Mesenchymal stem cell (in vitro differentiated cells and primary cell): Measurements from ENCODE around the gene PALLD.

Experiments used
- DNase-seq: peaks from one replicate; pipeline ENCODE4 v3.0.0-alpha.2; 2013
- H2AFZ ChIP-seq: one replicate; pipeline ENCODE4 v1.6.1; 2013; ENCODE audit warnings: low read depth, mild to moderate bottlenecking, control low read depth, inconsistent platforms, low read length, moderate library complexity
- H2AK5ac ChIP-seq: 2 replicates; pipeline ENCODE4 v1.6.1; 2013; ENCODE audit warnings: low read length, moderate library complexity, mild to moderate bottlenecking, inconsistent platforms; ENCODE audit not compliant: severe bottlenecking
- H2BK120ac ChIP-seq: one replicate; pipeline ENCODE4 v1.6.1; 2013; ENCODE audit warnings: low read depth, mild to moderate bottlenecking, inconsistent platforms, low read length, moderate library complexity
- H2BK12ac ChIP-seq, 2 experiments: one replicate each; pipeline ENCODE4 v1.6.1; 2013; ENCODE audit warnings: inconsistent platforms in 2 of 2, low read length in 2 of 2, mild to moderate bottlenecking in 2 of 2, moderate library complexity in 2 of 2, control low read depth in 1 of 2
- H2BK15ac ChIP-seq: one replicate; pipeline ENCODE4 v1.6.1; 2013; ENCODE audit warnings: mild to moderate bottlenecking, low read depth, inconsistent platforms; ENCODE audit not compliant: poor library complexity, severe bottlenecking
- H2BK5ac ChIP-seq: 2 replicates; pipeline ENCODE4 v1.6.1; 2013; ENCODE audit warnings: low read depth, mild to moderate bottlenecking, low read length, control low read depth, inconsistent platforms; ENCODE audit not compliant: poor library complexity, severe bottlenecking
- H3K14ac ChIP-seq, 2 experiments: one replicate each; pipeline ENCODE4 v1.6.1; 2013; ENCODE audit warnings: inconsistent platforms in 2 of 2, low read length in 2 of 2, control low read depth in 1 of 2, mild to moderate bottlenecking in 1 of 2, moderate library complexity in 1 of 2
- H3K18ac ChIP-seq, 2 experiments: one replicate each; pipeline ENCODE4 v1.6.1; 2013; ENCODE audit warnings: inconsistent platforms in 2 of 2, low read length in 2 of 2, control low read depth in 1 of 2, low read depth in 1 of 2, mild to moderate bottlenecking in 1 of 2
- H3K23ac ChIP-seq, 2 experiments: one replicate each; pipeline ENCODE4 v1.6.1; 2013; ENCODE audit warnings: inconsistent platforms in 2 of 2, low read length in 2 of 2, mild to moderate bottlenecking in 2 of 2, moderate library complexity in 2 of 2, control low read depth in 1 of 2
- H3K27ac ChIP-seq: 2 replicates; pipeline ENCODE4 v1.5.1; 2013; ENCODE audit warnings: mild to moderate bottlenecking, moderate library complexity, low read length, control low read depth, inconsistent platforms; ENCODE audit not compliant: poor library complexity, severe bottlenecking
- H3K27me3 ChIP-seq, 2 experiments: 2 replicates each; pipeline versions ENCODE4 v1.6.1 to v1.7.0; 2013; ENCODE audit warnings: low read length in 2 of 2, mild to moderate bottlenecking in 2 of 2, moderate library complexity in 2 of 2, control low read depth in 1 of 2, inconsistent platforms in 1 of 2; ENCODE audit not compliant: control insufficient read depth in 1 of 2, insufficient read depth in 1 of 2
- H3K36me3 ChIP-seq, 2 experiments: 2 replicates each; pipeline versions ENCODE4 v1.6.1 to v1.7.0; 2013; ENCODE audit warnings: low read length in 2 of 2, control low read depth in 1 of 2, inconsistent platforms in 1 of 2, low read depth in 1 of 2, mild to moderate bottlenecking in 1 of 2; ENCODE audit not compliant: insufficient read depth in 2 of 2, control insufficient read depth in 1 of 2
- H3K4ac ChIP-seq, 2 experiments: one replicate each; pipeline ENCODE4 v1.6.1; 2013; ENCODE audit warnings: inconsistent platforms in 2 of 2, low read length in 2 of 2, mild to moderate bottlenecking in 2 of 2, moderate library complexity in 2 of 2, control low read depth in 1 of 2, low read depth in 1 of 2
- H3K4me1 ChIP-seq: 2 replicates; pipeline ENCODE4 v1.6.1; 2013; ENCODE audit warnings: low read depth, low read length, control low read depth; ENCODE audit not compliant: control insufficient read depth, insufficient read depth
- H3K4me2 ChIP-seq: 2 replicates; pipeline ENCODE4 v1.6.1; 2013; ENCODE audit warnings: low read length, mild to moderate bottlenecking, inconsistent platforms; ENCODE audit not compliant: poor library complexity, severe bottlenecking
- H3K4me3 ChIP-seq, 2 experiments: 2 replicates each; pipeline versions ENCODE4 v1.5.1 to v1.7.0; 2013; ENCODE audit warnings: low read length in 2 of 2, mild to moderate bottlenecking in 2 of 2, control low read depth in 1 of 2, low read depth in 1 of 2; ENCODE audit not compliant: insufficient read depth in 1 of 2
- H3K79me1 ChIP-seq: replicated peaks from 2 replicates; pipeline ENCODE4 v1.6.1; 2013; ENCODE audit warnings: mild to moderate bottlenecking, control low read depth, low read length, inconsistent platforms; ENCODE audit not compliant: poor library complexity, severe bottlenecking
- H3K9ac ChIP-seq: 2 replicates; pipeline ENCODE4 v1.7.0; 2013; ENCODE audit warnings: mild to moderate bottlenecking, low read length, moderate library complexity
- H3K9me3 ChIP-seq: 2 replicates; pipeline ENCODE4 v1.7.0; 2013; ENCODE audit warnings: mild to moderate bottlenecking, low read length; ENCODE audit not compliant: control insufficient read depth
- H4K8ac ChIP-seq: one replicate; pipeline ENCODE4 v1.6.1; 2013; ENCODE audit warnings: inconsistent platforms, mild to moderate bottlenecking, low read length, moderate library complexity
- H4K91ac ChIP-seq: one replicate; pipeline ENCODE4 v1.6.1; 2013; ENCODE audit warnings: mild to moderate bottlenecking, low read length, inconsistent platforms
- WGBS: methylation state at CpG from one replicate; pipeline ENCODE4 v1.1.7; 2013; ENCODE audit warnings: mixed read lengths; 5-methylcytosine and 5-hydroxymethylcytosine counted together

Gene PALLD

GRCh38 chr4:168712316-168712890 lies 215.6 kb downstream of the PALLD start:
- Histone ChIP-seq H3K27me3 (no peaks in the 10 kb centered on the region), H2BK5ac (no peak overlapping the region), H4K91ac (no peak overlapping the region), H3K4me3 (no peak overlapping the region), H2BK120ac (no peak overlapping the region), H2AFZ (no peak overlapping the region), H3K4me1 (no peaks in the 10 kb centered on the region), H3K79me1 (no peaks in the 10 kb centered on the region), H2BK15ac (no peak overlapping the region), H3K27ac (no peak overlapping the region), H3K9ac (no peak overlapping the region), H2AK5ac (no peak overlapping the region), H2BK12ac (no peak overlapping the region), H3K9me3 (no peaks in the 10 kb centered on the region), H3K18ac (no peak overlapping the region), H3K4ac (no peak overlapping the region), H3K36me3 (peaks cover 0 to 7% of the 10 kb centered on the region in 2 experiments), H3K14ac (no peak overlapping the region), H4K8ac (no peak overlapping the region), H3K4me2 (no peak overlapping the region), H3K23ac (no peak overlapping the region)
- DNase-seq = no peak
- 92% methylated on average over 4 of the region's 4 CpGs for WGBS

GRCh38 chr4:168713253-168713652 lies 216.4 kb downstream of the PALLD start:
- Histone ChIP-seq H3K79me1 (no peaks in the 10 kb centered on the region), H3K18ac (no peak overlapping the region), H2BK12ac (no peak overlapping the region), H3K4me1 (no peaks in the 10 kb centered on the region), H2AFZ (no peak overlapping the region), H2BK120ac (no peak overlapping the region), H3K9me3 (no peaks in the 10 kb centered on the region), H3K4me2 (no peak overlapping the region), H3K27ac (no peak overlapping the region), H4K91ac (no peak overlapping the region), H3K23ac (no peak overlapping the region), H3K9ac (no peak overlapping the region), H2BK15ac (no peak overlapping the region), H2BK5ac (no peak overlapping the region), H4K8ac (no peak overlapping the region), H3K4me3 (no peak overlapping the region), H3K27me3 (no peaks in the 10 kb centered on the region), H2AK5ac (no peak overlapping the region), H3K4ac (no peak overlapping the region), H3K14ac (no peak overlapping the region), H3K36me3 (peaks cover 0 to 7% of the 10 kb centered on the region in 2 experiments)
- 49% methylated on average over 2 of the region's 2 CpGs for WGBS
- no peak for DNase-seq

GRCh38 chr4:168715896-168716295 lies 219.0 kb downstream of the PALLD start:
- no peak overlapping the region for H3K18ac ChIP-seq
- no peak for DNase-seq
- H2AK5ac ChIP-seq = no peak overlapping the region
- H3K27ac ChIP-seq = no peak overlapping the region
- no peak overlapping the region for H2BK5ac ChIP-seq
- no peak overlapping the region for H3K9ac ChIP-seq
- H3K14ac ChIP-seq = no peak overlapping the region
- no peak overlapping the region for H2BK15ac ChIP-seq
- no peak overlapping the region for H3K4me2 ChIP-seq
- WGBS = 83% methylated on average over 5 of the region's 7 CpGs
- no peak overlapping the region for H3K4ac ChIP-seq
- H2BK120ac ChIP-seq = no peak overlapping the region
- H3K27me3 ChIP-seq = no peaks in the 10 kb centered on the region
- no peak overlapping the region for H3K23ac ChIP-seq
- no peak overlapping the region for H3K4me3 ChIP-seq
- H4K8ac ChIP-seq = no peak overlapping the region
- H3K4me1 ChIP-seq = no peaks in the 10 kb centered on the region
- no peaks in the 10 kb centered on the region for H3K79me1 ChIP-seq
- no peaks in the 10 kb centered on the region for H3K9me3 ChIP-seq
- peaks cover 0 to 7% of the 10 kb centered on the region in 2 experiments for H3K36me3 ChIP-seq
- H2AFZ ChIP-seq = no peak overlapping the region
- no peak overlapping the region for H2BK12ac ChIP-seq
- no peak overlapping the region for H4K91ac ChIP-seq

- Histone ChIP-seq H3K14ac (no peak overlapping the region), H2BK5ac (no peak overlapping the region), H3K23ac (no peak overlapping the region), H3K27me3 (no peaks in the 10 kb centered on the region), H3K4me1 (no peaks in the 10 kb centered on the region), H3K9me3 (no peaks in the 10 kb centered on the region), H3K4ac (no peak overlapping the region), H3K79me1 (no peaks in the 10 kb centered on the region), H2AFZ (no peak overlapping the region), H2BK12ac (no peak overlapping the region), H3K36me3 (peaks cover 0 to 5% of the 10 kb centered on the region in 2 experiments), H2BK15ac (no peak overlapping the region), H3K27ac (no peak overlapping the region), H3K9ac (no peak overlapping the region), H3K18ac (no peak overlapping the region), H4K8ac (no peak overlapping the region), H2BK120ac (no peak overlapping the region), H3K4me3 (no peak overlapping the region), H2AK5ac (no peak overlapping the region), H4K91ac (no peak overlapping the region), H3K4me2 (no peak overlapping the region)
- 67% methylated on average over 3 of the region's 3 CpGs for WGBS
- DNase-seq = no peak
These were observed 219.7 kb downstream of the PALLD start for GRCh38 chr4:168716406-168717129.
